ENCODE data around the gene ZNF496.

Gene ZNF496

GRCh38 chr1:247326411-247327130 lies 5.1 kb downstream of the ZNF496 start:
- DNase-seq: no peak

- no peak for DNase-seq
Measured at GRCh38 chr1:247324923-247325322, 6.7 kb downstream of the ZNF496 start.

- no peak for DNase-seq
Measured at GRCh38 chr1:247324204-247324787, 7.4 kb downstream of the ZNF496 start.

- DNase-seq: no peak
Measured at GRCh38 chr1:247322849-247323586, 8.6 kb downstream of the ZNF496 start.

GRCh38 chr1:247322442-247322841 lies 9.2 kb downstream of the ZNF496 start:
- DNase-seq: no peak

GRCh38 chr1:247317702-247318101 lies 14.0 kb downstream of the ZNF496 start:
- no peak for DNase-seq

GRCh38 chr1:247316590-247317197 lies 15.0 kb downstream of the ZNF496 start:
- no peak for DNase-seq

- no peak for DNase-seq
Measured at GRCh38 chr1:247304031-247304430, 27.6 kb downstream of the ZNF496 start.

GRCh38 chr1:247303216-247303615 lies 28.5 kb downstream of the ZNF496 start:
- no peak for DNase-seq

- no peak for DNase-seq
Measured at GRCh38 chr1:247301176-247301540, 30.5 kb downstream of the ZNF496 start.

- no peak for DNase-seq
Measured at GRCh38 chr1:247300491-247301175, 31.0 kb downstream of the ZNF496 start.

- DNase-seq: no peak
Measured at GRCh38 chr1:247299723-247300381, 31.8 kb downstream of the ZNF496 start.

- DNase-seq: no peak
Measured at GRCh38 chr1:247298701-247299100, 33.0 kb downstream of the ZNF496 start.

GRCh38 chr1:247298124-247298481 lies 33.6 kb downstream of the ZNF496 start:
- no peak for DNase-seq

GRCh38 chr1:247297263-247298123 lies 34.2 kb downstream of the ZNF496 start:
- no peak for DNase-seq

GRCh38 chr1:247296599-247297180 lies 35.0 kb downstream of the ZNF496 start:
- no peak for DNase-seq

- no peak for DNase-seq
Measured at GRCh38 chr1:247295746-247296145, 35.9 kb downstream of the ZNF496 start.

- no peak for DNase-seq
Measured at GRCh38 chr1:247295274-247295684, 36.4 kb downstream of the ZNF496 start.

GRCh38 chr1:247294282-247294681 lies 37.4 kb downstream of the ZNF496 start:
- DNase-seq: no peak

GRCh38 chr1:247293047-247293446 lies 38.6 kb downstream of the ZNF496 start:
- no peak for DNase-seq
